ENCODE measurements around the gene ZNF416.

- TF ChIP-seq CTCF (IDR thresholded peaks at IDR 0.05 in 8 of 11, conservative IDR thresholded peaks at IDR 0.05 in 3 of 11) (no peak), POLR2A (IDR thresholded peaks at IDR 0.05) (no peak)
Observed at GRCh38 chr19:57570707-57571106, 8.0 kb downstream of the ZNF416 start.
